GM18951 (cell line): ENCODE data around the gene SLC9A9.

Source experiments
- POLR2A ChIP-seq: IDR thresholded peaks from 4 replicates; pipeline ENCODE4 v1.6.1; 2011; ENCODE audit warnings: mild to moderate bottlenecking; ENCODE audit not compliant: insufficient read length, insufficient read depth; ENCODE audit errors: extremely low read depth
- in situ Hi-C: fragments of 300-500 bp; cut with MboI; formaldehyde crosslinking; loops from one replicate; pipeline ENCODE4 v1.12.0; 2022; ENCODE audit warnings: low sequenced_read_pairs, mixed read lengths, inconsistent platforms; ENCODE audit not compliant: unreplicated experiment

The SLC9A9 gene

GRCh38 chr3:143429628-143430514 lies 418.4 kb downstream of the SLC9A9 start:
- TF ChIP-seq POLR2A: no peak

GRCh38 chr3:143428294-143428693 lies 420.0 kb downstream of the SLC9A9 start:
- in situ Hi-C loops: no loop called here
- no peak for TF ChIP-seq POLR2A

More at GRCh38 chr3:143429628-143430514, 418.4 kb downstream of the SLC9A9 start:
- in situ Hi-C loops: no loop called here

DNA sequence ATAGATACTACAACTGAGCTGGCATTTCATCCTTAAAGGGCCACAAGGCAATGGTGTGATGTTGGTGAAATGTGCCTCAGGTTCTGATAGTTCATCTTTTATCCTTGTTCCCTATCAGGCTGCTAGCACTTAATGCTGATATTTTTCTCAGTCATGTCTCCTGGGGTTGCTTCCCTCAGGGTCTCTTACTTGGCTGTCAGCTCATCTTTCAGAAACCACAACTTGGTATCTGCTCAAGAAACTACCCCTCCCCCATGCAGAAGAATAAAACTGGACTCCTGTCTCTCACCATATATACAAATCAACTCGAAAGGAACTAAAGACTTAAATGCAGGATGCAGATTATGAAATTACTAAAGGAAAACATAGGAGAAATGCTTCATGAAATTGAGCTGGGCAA lies 420.6 kb downstream of the SLC9A9 start:
- in situ Hi-C loops: no loop called here
- no peak for TF ChIP-seq POLR2A

- in situ Hi-C loops: no loop called here
- no peak for TF ChIP-seq POLR2A
Observed at GRCh38 chr3:143424874-143425273, 423.4 kb downstream of the SLC9A9 start.

DNA sequence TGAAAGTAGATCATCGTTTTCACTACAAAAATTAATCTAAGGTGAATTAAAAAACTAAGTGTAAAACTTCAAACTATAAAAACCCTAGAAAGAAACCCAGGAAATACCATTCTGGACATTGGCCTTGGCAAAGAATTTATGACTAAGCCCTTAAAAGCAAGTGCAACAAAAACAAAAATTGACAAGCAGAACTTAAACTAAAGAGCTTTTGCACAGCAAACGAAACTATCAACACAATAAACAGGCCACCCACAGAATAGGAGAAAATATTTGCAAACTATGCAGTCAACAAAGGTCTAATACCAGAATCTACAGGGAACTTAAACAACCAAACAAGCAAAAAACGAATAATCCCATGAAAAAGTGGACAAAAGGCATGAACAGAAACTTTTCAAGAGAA lies 426.7 kb downstream of the SLC9A9 start:
- TF ChIP-seq POLR2A: no peak
- in situ Hi-C loops: no loop called here

- TF ChIP-seq POLR2A: no peak
- in situ Hi-C loops: no loop called here
Observed at GRCh38 chr3:143419611-143420010, 428.7 kb downstream of the SLC9A9 start.

- in situ Hi-C loops: no loop called here
- no peak for TF ChIP-seq POLR2A
Observed at GRCh38 chr3:143418391-143418790, 429.9 kb downstream of the SLC9A9 start.

DNA sequence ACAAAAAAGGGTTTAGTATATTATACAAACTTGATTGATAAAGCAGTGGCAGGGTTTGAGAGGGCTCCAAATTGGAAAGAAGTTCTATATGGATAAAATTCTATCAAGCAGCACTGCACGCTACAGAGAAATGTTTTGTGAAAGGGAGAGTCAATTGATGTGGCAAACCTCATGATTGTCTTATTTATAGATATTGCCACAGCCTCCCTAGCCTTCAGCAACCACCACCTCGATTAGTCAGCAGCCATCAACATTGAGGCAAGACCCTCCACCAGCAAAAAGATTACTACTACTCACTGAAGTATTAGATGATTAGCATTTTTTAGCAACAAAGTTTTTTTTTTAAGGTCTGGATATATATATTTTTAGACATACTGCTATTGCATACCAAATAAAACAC lies 432.0 kb downstream of the SLC9A9 start:
- in situ Hi-C loops: no loop called here
- no peak for TF ChIP-seq POLR2A

DNA sequence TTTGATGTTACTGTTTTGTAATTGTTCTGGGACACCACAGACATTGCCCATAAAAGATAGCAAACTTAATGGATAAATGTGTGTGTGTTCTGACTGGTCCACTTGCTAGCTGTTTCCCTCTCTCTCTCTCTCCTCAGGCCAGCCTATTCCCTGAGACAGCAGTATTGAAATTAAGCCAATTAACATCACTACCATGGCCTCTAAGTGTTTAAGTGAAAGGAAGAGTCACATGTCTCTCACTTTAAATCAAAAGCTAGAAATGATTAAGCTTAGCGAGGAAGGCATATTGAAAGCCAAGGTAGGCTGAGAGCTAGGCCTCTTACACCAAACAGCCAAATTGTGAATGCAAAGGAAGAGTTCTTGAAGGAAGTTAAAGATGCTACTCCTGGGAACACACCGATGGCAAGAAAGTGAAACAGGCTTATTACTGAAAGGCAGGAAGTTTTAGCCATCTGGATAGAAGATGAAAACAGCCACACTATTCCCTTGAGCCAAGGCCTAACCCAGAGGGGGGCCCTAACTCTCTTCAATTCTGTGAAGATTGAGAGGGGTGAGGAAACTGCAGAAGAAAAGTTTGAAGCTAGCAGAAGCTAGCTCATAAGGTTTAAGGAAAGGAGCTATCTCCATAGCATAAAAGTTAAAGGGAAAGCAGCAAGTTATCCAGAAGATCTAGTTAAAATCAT lies 433.6 kb downstream of the SLC9A9 start:
- no peak for TF ChIP-seq POLR2A
- in situ Hi-C loops: no loop called here

GRCh38 chr3:143413372-143413771 lies 434.9 kb downstream of the SLC9A9 start:
- in situ Hi-C loops: no loop called here
- TF ChIP-seq POLR2A: no peak

GRCh38 chr3:143412084-143412483 lies 436.2 kb downstream of the SLC9A9 start:
- TF ChIP-seq POLR2A: no peak

GRCh38 chr3:143410259-143410658 lies 438.0 kb downstream of the SLC9A9 start:
- TF ChIP-seq POLR2A: no peak
- in situ Hi-C loops: no loop called here

More at GRCh38 chr3:143412084-143412483, 436.2 kb downstream of the SLC9A9 start:
- in situ Hi-C loops: no loop called here

- no peak for TF ChIP-seq POLR2A
- in situ Hi-C loops: no loop called here
Observed at GRCh38 chr3:143408771-143409170, 439.5 kb downstream of the SLC9A9 start.

DNA sequence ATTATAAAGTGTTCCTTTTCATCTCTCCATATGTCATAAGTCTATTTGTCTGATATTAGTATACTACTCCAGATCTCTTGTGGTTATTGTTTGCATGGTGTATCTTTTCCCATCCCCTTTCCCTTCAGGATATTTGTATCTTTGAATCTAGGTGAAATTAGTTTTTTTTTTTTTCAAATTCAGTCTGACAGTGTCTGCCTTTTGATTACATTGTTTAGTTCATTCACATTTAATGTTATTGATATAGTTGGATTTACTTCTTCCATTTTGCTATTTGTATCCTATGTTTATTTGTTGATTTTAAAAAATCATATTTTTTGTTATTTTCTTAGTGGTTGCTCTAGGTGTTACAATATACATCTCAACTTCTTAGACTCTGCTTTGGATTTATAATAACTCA lies 445.7 kb downstream of the SLC9A9 start:
- in situ Hi-C loops: no loop called here

GRCh38 chr3:143396790-143397189 lies 451.5 kb downstream of the SLC9A9 start:
- TF ChIP-seq POLR2A: no peak
- in situ Hi-C loops: no loop called here

More for the DNA sequence above, 445.7 kb downstream of the SLC9A9 start:
- no peak for TF ChIP-seq POLR2A
